ENCODE data around the gene CBARP.

Gene CBARP

DNA sequence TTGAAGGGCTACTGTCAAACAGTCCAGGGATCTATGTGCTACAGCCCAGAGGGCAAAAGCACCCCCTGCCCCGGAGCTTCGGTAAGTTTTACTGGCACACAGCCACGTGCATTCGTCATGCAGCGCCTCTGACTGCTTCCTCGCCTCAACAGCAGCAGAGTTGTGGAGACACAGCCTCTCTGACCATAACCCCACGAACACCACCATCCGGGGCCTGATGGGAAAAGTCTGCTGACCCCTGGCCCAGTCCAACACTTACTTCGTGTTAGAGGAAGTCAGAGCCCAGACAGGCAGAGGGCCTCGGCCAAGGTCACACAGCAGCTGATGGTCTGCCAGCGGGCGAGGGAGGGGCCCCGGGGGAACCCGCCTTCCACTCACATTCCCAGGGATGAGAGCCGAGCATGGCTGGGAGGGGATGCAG, 5.1 kb downstream of the CBARP start:
- Histone ChIP-seq H3K4me1 (ENCODE audit: control insufficient read depth, insufficient read depth, low read length, poor library complexity, severe bottlenecking) (peaks cover 10% of the 10 kb centered on the region), H3K9me3 (ENCODE audit: control insufficient read depth, low read length) (no peaks in the 10 kb centered on the region), H3K4me3 (ENCODE audit: extremely low read depth, insufficient read depth, low read length, poor library complexity, severe bottlenecking) (no peak overlapping the region), H3K36me3 (ENCODE audit: control insufficient read depth, insufficient read depth, low read length) (peaks cover 42% of the 10 kb centered on the region), H3K27ac (ENCODE audit: low read depth, low read length, severe bottlenecking) (no peak overlapping the region)
- 81 to 90% methylated on average over 11 to 15 of the region's 15 CpGs for WGBS, 2 experiments (ENCODE audit: insufficient coverage in 2 of 2)

DNA sequence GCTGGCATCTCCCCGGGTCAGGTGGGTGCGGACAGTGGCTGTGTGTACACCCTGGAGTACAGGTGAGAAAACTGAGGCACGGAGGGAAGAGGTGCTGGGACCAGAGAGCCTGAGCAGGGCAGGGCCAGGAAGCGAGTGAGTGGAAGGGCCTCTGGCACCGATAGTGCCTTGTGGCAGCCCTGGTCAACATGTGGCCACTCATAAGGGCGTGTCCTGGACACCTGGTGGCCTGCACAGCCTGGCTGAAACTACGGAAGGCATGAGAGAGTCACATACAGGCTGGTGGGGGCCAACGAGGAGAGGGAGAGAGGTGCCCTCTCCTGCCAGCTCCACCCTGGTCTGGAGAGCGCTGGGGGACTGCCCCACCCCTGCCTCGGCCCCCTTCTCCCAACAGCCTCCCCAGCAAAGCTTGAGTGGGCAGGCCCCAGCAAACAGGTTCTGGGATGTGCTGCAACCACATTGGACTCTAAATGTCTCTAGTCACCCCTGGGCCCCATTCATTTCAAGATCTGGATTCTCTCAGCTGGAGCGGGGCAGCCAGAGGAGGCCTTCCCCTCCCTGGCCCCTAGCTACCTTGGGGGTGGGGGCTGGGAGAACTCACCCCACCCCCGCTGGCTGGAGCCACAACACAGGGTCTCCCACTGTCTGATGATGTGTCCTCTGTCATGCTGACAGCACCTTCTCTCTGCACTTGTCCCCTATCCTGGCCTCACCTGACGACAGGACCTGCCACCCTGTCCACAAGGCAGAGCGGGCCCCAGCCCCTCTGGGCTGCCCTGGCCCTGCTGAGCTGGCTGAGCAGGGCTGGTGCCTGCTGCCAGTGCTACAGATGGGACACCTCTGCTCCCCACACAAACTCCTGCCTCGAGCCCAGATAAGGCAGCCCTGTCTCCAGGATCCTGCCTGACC, 5.8 kb downstream of the CBARP start:
- H3K27ac ChIP-seq (ENCODE audit: low read depth, low read length, severe bottlenecking) = no peak overlapping the region

DNA sequence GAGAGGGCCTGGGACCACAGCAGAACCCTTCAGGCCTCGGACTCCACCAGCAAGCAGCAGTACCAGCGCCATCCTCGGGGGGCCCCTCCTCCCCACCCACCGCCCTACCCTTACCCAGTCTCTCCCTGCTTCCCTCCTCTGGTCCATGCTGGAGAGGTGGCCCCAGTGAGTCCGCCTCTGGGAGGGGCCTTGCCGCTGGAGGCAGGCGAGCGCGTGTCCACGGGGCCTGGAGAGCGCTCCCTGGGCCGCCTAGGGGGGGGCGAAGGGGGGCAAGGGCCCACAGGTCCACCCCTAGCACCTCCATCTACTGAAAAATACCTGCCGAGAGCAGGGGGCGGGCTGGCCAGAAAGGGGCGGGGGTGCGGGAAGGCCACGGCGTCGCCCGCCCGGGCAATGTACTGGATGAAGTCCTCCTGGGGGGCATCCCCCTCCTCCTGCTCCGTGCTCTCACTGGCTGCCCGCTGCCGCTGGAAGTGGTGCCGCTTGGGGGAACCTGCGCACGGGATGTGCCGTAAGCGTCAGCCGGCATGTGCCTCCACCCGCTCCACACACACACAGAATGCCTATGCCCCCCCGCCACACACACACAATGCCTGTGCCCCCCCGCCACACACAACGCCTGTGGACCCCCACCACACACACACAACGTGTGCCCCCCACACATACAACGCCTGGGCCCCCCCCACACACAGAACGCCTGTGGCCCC, 6.9 kb downstream of the CBARP start:
- H3K4me1 ChIP-seq (ENCODE audit: control insufficient read depth, insufficient read depth, low read length, poor library complexity, severe bottlenecking) = peaks cover 6% of the 10 kb centered on the region
- no peaks in the 10 kb centered on the region for H3K9me3 ChIP-seq (ENCODE audit: control insufficient read depth, low read length)
- WGBS, 2 experiments (ENCODE audit: insufficient coverage in 2 of 2) = 85 to 89% methylated on average over 13 to 29 of the region's 38 CpGs
- peaks cover 55% of the 10 kb centered on the region for H3K36me3 ChIP-seq (ENCODE audit: control insufficient read depth, insufficient read depth, low read length)
- no peak overlapping the region for H3K4me3 ChIP-seq (ENCODE audit: extremely low read depth, insufficient read depth, low read length, poor library complexity, severe bottlenecking)
- H3K27ac ChIP-seq (ENCODE audit: low read depth, low read length, severe bottlenecking) = no peak overlapping the region

More for the DNA sequence above, 5.8 kb downstream of the CBARP start:
- Histone ChIP-seq H3K4me1 (ENCODE audit: control insufficient read depth, insufficient read depth, low read length, poor library complexity, severe bottlenecking) (peaks cover 10% of the 10 kb centered on the region), H3K4me3 (ENCODE audit: extremely low read depth, insufficient read depth, low read length, poor library complexity, severe bottlenecking) (no peak overlapping the region), H3K9me3 (ENCODE audit: control insufficient read depth, low read length) (no peaks in the 10 kb centered on the region), H3K36me3 (ENCODE audit: control insufficient read depth, insufficient read depth, low read length) (peaks cover 48% of the 10 kb centered on the region)
- WGBS, 2 experiments (ENCODE audit: insufficient coverage in 2 of 2) = 93 to 95% methylated on average over 12 to 14 of the region's 15 CpGs

DNA sequence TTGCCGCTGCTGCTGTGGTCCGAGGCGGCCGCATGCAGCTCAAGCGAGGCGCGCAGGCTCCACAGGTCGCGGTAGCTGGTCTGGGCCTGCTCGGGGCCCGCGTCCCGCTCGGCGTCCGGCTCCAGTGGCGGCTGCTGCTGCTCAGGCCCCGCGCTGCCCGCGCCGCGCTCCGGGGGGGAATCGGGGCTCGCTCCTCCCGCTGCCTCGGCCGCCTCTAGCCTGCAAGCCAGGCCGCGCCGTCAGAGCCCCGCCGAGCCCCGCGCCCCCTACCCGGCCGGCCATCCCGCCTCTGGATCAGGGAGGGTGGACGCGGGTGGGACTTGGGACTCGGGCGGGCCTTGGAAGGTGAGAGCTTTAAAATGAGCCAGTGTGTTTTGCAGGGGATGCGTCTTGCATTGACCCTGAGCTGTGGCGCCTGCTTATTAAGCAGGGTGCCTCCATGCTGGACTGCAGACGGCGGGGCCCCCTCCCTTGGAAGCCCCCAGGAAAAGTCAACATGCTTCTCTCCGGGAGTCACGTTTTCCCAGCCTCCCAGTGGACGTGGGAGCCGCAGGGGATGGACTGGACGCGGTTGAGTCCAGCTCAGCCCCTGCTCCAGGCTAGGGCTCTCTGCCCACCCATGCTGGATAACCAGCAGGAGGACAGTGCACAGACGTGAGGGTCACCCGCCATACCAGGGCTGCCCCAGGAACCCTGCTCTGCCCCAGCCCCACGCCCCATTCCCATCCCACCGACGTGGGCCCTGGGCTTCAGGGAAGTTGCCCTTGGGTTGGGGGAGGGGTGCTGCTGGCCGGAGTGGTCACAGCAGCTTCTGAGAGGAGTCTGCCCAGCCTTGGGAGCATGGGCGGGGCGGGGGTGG, 7.7 kb downstream of the CBARP start:
- H3K4me3 ChIP-seq (ENCODE audit: extremely low read depth, insufficient read depth, low read length, poor library complexity, severe bottlenecking) = no peak overlapping the region
- peaks cover 55% of the 10 kb centered on the region for H3K36me3 ChIP-seq (ENCODE audit: control insufficient read depth, insufficient read depth, low read length)
- H3K4me1 ChIP-seq (ENCODE audit: control insufficient read depth, insufficient read depth, low read length, poor library complexity, severe bottlenecking) = peaks cover 6% of the 10 kb centered on the region
- H3K9me3 ChIP-seq (ENCODE audit: control insufficient read depth, low read length) = no peaks in the 10 kb centered on the region
- 96 to 98% methylated on average over 39 to 56 of the region's 61 CpGs for WGBS, 2 experiments (ENCODE audit: insufficient coverage in 2 of 2)
- H3K27ac ChIP-seq (ENCODE audit: low read depth, low read length, severe bottlenecking) = no peak overlapping the region

DNA sequence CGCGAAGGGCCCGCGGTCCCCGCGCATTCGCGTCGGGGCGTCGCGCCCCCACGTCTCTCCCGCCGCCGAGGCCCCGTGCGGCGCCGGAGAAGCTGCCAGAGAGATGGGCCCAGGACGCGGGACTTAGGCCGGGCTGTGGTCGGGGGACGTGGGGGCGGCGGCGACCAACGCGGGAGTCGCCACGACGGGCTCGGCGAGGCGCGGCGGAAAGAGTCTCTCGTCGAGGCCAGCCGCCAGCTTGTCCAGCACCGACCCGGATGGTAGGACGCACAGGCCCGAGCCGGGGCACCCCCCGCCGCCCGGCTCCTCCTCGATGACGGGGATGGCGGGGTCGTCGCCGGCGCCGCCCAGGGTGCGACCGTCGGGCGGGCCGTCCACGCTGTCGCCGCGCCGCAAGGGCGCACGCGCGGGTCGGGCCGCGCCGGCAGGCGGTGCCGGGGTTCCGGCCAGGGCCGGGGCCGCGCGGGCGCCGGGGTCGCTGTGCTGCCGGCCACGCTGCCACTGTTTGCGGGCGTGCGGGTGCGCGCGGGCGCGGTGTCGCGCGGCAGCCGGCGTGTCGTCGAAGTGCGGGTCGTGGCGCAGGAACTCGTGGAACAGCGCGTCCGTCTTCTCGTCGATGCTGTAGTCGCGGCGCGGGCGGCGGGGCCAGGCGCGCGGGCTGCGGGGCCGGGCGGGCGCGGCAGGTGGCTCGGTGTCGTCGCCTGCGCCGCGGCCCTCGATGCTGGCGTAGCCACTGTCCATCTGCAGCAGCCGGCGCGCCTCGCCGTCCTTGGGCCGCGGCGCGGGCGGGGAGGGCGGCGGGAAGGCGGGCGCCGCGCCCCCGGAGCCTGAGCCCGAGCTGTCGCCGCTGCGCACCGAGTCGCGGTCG, 8.5 kb downstream of the CBARP start:
- Histone ChIP-seq H3K27ac (ENCODE audit: low read depth, low read length, severe bottlenecking) (no peak overlapping the region), H3K9me3 (ENCODE audit: control insufficient read depth, low read length) (no peaks in the 10 kb centered on the region), H3K4me3 (ENCODE audit: extremely low read depth, insufficient read depth, low read length, poor library complexity, severe bottlenecking) (no peak overlapping the region), H3K4me1 (ENCODE audit: control insufficient read depth, insufficient read depth, low read length, poor library complexity, severe bottlenecking) (peaks cover 6% of the 10 kb centered on the region), H3K36me3 (ENCODE audit: control insufficient read depth, insufficient read depth, low read length) (peaks cover 58% of the 10 kb centered on the region)
- 97 to 98% methylated on average over 125 to 156 of the region's 158 CpGs for WGBS, 2 experiments (ENCODE audit: insufficient coverage in 2 of 2)

DNA sequence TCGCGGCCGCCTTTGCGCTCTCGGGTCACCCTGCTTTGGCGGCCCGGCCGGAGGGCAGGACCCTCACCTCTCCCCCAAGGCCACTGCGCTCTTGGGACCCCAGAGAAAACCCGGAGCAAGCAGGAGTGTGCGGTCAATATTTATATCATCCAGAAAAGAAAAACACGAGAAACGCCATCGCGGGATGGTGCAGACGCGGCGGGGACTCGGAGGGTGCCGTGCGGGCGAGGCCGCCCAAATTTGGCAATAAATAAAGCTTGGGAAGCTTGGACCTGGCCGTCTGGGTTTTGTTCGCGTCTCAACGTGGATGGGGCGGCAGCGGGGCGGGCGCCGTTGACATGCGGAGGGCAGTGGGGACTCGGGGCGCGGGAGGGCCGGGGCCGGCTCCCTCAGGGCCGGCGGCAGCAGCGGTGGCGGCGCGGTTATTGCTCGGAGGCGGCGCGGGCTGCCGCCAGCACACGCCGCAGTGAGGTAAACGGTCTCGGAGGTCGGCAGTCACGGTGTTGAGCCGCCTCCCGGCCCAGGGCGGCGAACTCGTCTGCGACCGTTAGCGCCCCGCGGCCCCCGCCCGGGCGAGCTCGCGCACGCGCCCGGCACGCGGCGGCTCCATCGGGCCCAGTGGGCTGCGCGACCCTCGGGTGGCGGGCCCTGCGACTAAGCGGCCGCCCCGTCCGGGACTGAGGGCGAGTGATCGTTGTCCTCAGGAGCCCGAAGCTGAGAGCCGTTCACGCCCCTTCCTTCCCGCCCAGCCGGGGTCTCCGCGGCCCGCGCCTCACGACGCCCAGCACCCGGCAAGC, 9.4 kb downstream of the CBARP start:
- 97 to 98% methylated on average over 85 to 90 of the region's 100 CpGs for WGBS, 2 experiments (ENCODE audit: insufficient coverage in 2 of 2)

DNA sequence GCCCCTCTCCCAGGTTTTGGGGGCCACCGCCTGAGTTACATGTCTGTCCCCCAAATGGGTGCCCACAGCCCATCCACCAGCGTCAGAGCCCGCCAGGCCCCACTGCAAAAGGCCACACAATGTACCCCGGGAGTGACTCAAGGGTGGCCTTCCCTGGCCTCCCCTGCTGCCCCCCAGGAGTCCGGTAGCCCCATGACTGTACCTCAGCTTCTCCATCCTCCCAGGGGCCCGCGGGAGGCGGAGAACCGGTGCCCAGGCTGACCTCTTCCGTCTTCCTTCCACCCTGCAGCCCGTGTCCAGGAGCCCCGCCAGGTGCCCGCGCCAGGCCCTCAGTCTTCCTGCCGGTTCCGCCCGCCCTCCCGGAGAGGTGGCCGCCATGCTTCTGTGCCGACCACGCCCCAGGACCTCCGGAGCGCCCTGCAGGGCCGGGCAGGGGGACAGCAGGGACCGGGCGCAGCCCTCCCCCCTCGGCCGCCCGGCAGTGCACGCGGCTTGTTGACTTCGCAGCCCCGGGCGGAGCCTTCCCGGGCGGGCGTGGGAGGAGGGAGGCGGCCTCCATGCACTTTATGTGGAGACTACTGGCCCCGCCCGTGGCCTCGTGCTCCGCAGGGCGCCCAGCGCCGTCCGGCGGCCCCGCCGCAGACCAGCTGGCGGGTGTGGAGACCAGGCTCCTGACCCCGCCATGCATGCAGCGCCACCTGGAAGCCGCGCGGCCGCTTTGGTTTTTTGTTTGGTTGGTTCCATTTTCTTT, 10.3 kb downstream of the CBARP start:
- Histone ChIP-seq H3K27ac (ENCODE audit: low read depth, low read length, severe bottlenecking) (no peak overlapping the region), H3K4me1 (ENCODE audit: control insufficient read depth, insufficient read depth, low read length, poor library complexity, severe bottlenecking) (peaks cover 6% of the 10 kb centered on the region), H3K4me3 (ENCODE audit: extremely low read depth, insufficient read depth, low read length, poor library complexity, severe bottlenecking) (no peak overlapping the region), H3K36me3 (ENCODE audit: control insufficient read depth, insufficient read depth, low read length) (peaks cover 58% of the 10 kb centered on the region), H3K9me3 (ENCODE audit: control insufficient read depth, low read length) (no peaks in the 10 kb centered on the region)
- WGBS, 2 experiments (ENCODE audit: insufficient coverage in 2 of 2) = 96 to 97% methylated on average over 44 to 51 of the region's 56 CpGs

More for the DNA sequence above, 9.4 kb downstream of the CBARP start:
- no peak overlapping the region for H3K27ac ChIP-seq (ENCODE audit: low read depth, low read length, severe bottlenecking)
- no peak overlapping the region for H3K4me3 ChIP-seq (ENCODE audit: extremely low read depth, insufficient read depth, low read length, poor library complexity, severe bottlenecking)
- no peaks in the 10 kb centered on the region for H3K9me3 ChIP-seq (ENCODE audit: control insufficient read depth, low read length)
- peaks cover 6% of the 10 kb centered on the region for H3K4me1 ChIP-seq (ENCODE audit: control insufficient read depth, insufficient read depth, low read length, poor library complexity, severe bottlenecking)
- H3K36me3 ChIP-seq (ENCODE audit: control insufficient read depth, insufficient read depth, low read length) = peaks cover 59% of the 10 kb centered on the region

DNA sequence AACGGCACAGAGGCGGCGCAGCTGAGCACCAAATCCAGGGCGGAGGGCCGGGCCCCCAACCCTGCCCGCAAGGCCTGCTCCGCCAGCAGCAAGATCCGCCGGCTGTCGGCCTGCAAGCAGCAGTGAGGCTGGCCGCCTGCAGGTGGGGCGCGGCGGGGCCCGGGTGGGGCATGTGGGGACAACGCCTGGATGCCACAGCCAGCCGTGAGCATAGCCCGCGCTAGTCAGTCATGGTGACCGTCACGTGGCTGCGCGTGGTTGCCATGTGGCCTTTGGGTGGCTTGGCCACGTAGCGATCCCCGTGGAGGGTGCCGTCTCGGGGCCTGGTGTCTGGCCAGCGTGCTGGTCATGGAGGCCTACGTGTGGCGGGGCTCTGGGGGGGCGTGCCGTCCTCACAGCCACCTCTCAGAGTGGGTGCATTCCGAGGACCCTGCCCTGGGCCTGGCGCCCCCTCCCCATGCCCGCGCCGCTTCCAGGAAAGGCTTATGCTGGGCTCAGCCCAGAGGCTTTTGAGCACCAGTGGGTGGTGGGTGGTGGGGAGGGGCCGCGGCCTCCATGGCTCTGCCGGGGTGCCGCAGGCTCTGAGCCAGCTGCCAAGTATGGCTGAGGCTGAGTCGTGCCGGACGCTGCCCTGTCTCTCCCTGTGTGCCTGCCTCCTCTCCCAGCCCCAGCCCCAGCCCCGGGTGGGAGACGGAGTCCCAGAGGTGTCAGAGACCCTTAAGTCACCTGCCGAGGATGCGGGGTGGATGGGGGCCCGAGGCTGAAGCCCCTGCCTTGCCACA, 11.1 kb downstream of the CBARP start:
- 95 to 98% methylated on average over 40 to 50 of the region's 50 CpGs for WGBS, 2 experiments (ENCODE audit: insufficient coverage in 2 of 2)
- peaks cover 2% of the 10 kb centered on the region for H3K4me1 ChIP-seq (ENCODE audit: control insufficient read depth, insufficient read depth, low read length, poor library complexity, severe bottlenecking)
- H3K27ac ChIP-seq (ENCODE audit: low read depth, low read length, severe bottlenecking) = no peak overlapping the region
- H3K9me3 ChIP-seq (ENCODE audit: control insufficient read depth, low read length) = no peaks in the 10 kb centered on the region
- peaks cover 60% of the 10 kb centered on the region for H3K36me3 ChIP-seq (ENCODE audit: control insufficient read depth, insufficient read depth, low read length)
- no peak overlapping the region for H3K4me3 ChIP-seq (ENCODE audit: extremely low read depth, insufficient read depth, low read length, poor library complexity, severe bottlenecking)

All from mesodermal cell (in vitro differentiated cells).